Activated CD4-positive, alpha-beta T cell treated with anti-CD3 and anti-CD28 coated beads, Interleukin-2, amount 10 ng/mL, durations not matched to agents 7 days and 5 days (primary cell): Measurements from ENCODE around the gene FHOD3. TPM values are rescaled to one million over a fixed set of nuclear protein-coding genes. Genes with fewer than 3 reads are reported as not detected.
"Not testable (repeated sequence)": the region's sequence is repeated elsewhere in the genome, so short reads cannot be mapped to it uniquely, and the experiment has no call there.

Source experiments
- CTCF ChIA-PET: fragments of 350-600 bp; sonication (Branson Sonifier 250); formaldehyde crosslinking; loops from one replicate; lab custom pipeline; 2021; ENCODE audit warnings: antibody characterized with exemption; lab: Charles Lee
- POLR2A ChIA-PET: fragments of 350-600 bp; sonication (Branson Sonifier 250); formaldehyde crosslinking; loops from one replicate; lab custom pipeline; 2021; ENCODE audit warnings: antibody characterized with exemption; lab: Charles Lee
- DNase-seq: peaks from one replicate; pipeline ENCODE4 v3.0.0-alpha.2; 2020
- H3K27ac Mint-ChIP-seq: one replicate; pipeline ENCODE4 v1.8.0; 2021; ENCODE audit warnings: mild to moderate bottlenecking, moderate library complexity, mixed read lengths
- H3K27me3 Mint-ChIP-seq: one replicate; pipeline ENCODE4 v1.8.0; 2021; ENCODE audit warnings: mixed read lengths
- H3K36me3 Mint-ChIP-seq: one replicate; pipeline ENCODE4 v1.8.0; 2021; ENCODE audit warnings: low read depth, mixed read lengths
- H3K4me1 Mint-ChIP-seq: one replicate; pipeline ENCODE4 v1.8.0; 2021; ENCODE audit warnings: mixed read lengths
- H3K4me3 Mint-ChIP-seq: one replicate; pipeline ENCODE4 v1.8.0; 2021; ENCODE audit warnings: mild to moderate bottlenecking, moderate library complexity, mixed read lengths
- H3K9me3 Mint-ChIP-seq: one replicate; pipeline ENCODE4 v1.8.0; 2021; ENCODE audit warnings: mixed read lengths
- total RNA-seq, 2 experiments: library from RNA; stranded (reverse); gene quantifications; one replicate each; pipeline ENCODE4 v1.2.3, GENCODE V29; 2021

Gene FHOD3
- total RNA-seq, 2 experiments from 2014 or later, result not detected

- ChIA-PET CTCF (no interaction called here), POLR2A (no interaction called here)
- no peak overlapping the region for H3K27ac Mint-ChIP-seq
- no peaks in the 10 kb centered on the region for H3K36me3 Mint-ChIP-seq
- no peak overlapping the region for H3K4me3 Mint-ChIP-seq
- no peaks in the 10 kb centered on the region for H3K9me3 Mint-ChIP-seq
- peaks cover 17% of the 10 kb centered on the region for H3K27me3 Mint-ChIP-seq
- DNase-seq, result no peak
- no peaks in the 10 kb centered on the region for H3K4me1 Mint-ChIP-seq
Measured at GRCh38 chr18:36349552-36349951, 52.0 kb downstream of the FHOD3 start.

GRCh38 chr18:36350251-36350651 lies 52.7 kb downstream of the FHOD3 start:
- H3K36me3 Mint-ChIP-seq, result no peaks in the 10 kb centered on the region
- no peak overlapping the region for H3K27ac Mint-ChIP-seq
- peaks cover 17% of the 10 kb centered on the region for H3K27me3 Mint-ChIP-seq
- H3K4me3 Mint-ChIP-seq, result no peak overlapping the region
- H3K4me1 Mint-ChIP-seq, result no peaks in the 10 kb centered on the region
- ChIA-PET POLR2A (no interaction called here), CTCF (no interaction called here)
- DNase-seq, result no peak
- no peaks in the 10 kb centered on the region for H3K9me3 Mint-ChIP-seq

- Mint-ChIP-seq H3K27ac (no peak overlapping the region), H3K4me1 (no peaks in the 10 kb centered on the region), H3K9me3 (no peaks in the 10 kb centered on the region), H3K36me3 (no peaks in the 10 kb centered on the region), H3K4me3 (no peak overlapping the region), H3K27me3 (peaks cover 17% of the 10 kb centered on the region)
- ChIA-PET POLR2A (no interaction called here), CTCF (no interaction called here)
- DNase-seq, result no peak
Measured at GRCh38 chr18:36350839-36351469, 53.4 kb downstream of the FHOD3 start.

- H3K9me3 Mint-ChIP-seq, result no peaks in the 10 kb centered on the region
- H3K27ac Mint-ChIP-seq, result no peak overlapping the region
- peaks cover 11% of the 10 kb centered on the region for H3K27me3 Mint-ChIP-seq
- no peak overlapping the region for H3K4me3 Mint-ChIP-seq
- H3K36me3 Mint-ChIP-seq, result no peaks in the 10 kb centered on the region
- H3K4me1 Mint-ChIP-seq, result no peaks in the 10 kb centered on the region
- POLR2A ChIA-PET, result no interaction called here
- DNase-seq, result no peak
- CTCF ChIA-PET, result no interaction called here
Measured at GRCh38 chr18:36352384-36352783, 54.9 kb downstream of the FHOD3 start.

GRCh38 chr18:36354989-36355388 lies 57.5 kb downstream of the FHOD3 start:
- H3K9me3 Mint-ChIP-seq, result no peaks in the 10 kb centered on the region
- H3K4me3 Mint-ChIP-seq, result no peak overlapping the region
- CTCF ChIA-PET, result no interaction called here
- H3K27ac Mint-ChIP-seq, result no peak overlapping the region
- no peaks in the 10 kb centered on the region for H3K4me1 Mint-ChIP-seq
- POLR2A ChIA-PET, result no interaction called here
- no peaks in the 10 kb centered on the region for H3K36me3 Mint-ChIP-seq
- peaks cover 11% of the 10 kb centered on the region for H3K27me3 Mint-ChIP-seq
- DNase-seq, result no peak

- POLR2A ChIA-PET, result no interaction called here
- no peak overlapping the region for H3K4me3 Mint-ChIP-seq
- peaks cover 11% of the 10 kb centered on the region for H3K27me3 Mint-ChIP-seq
- CTCF ChIA-PET, result no interaction called here
- H3K4me1 Mint-ChIP-seq, result no peaks in the 10 kb centered on the region
- DNase-seq, result no peak
- H3K27ac Mint-ChIP-seq, result no peak overlapping the region
- H3K36me3 Mint-ChIP-seq, result no peaks in the 10 kb centered on the region
- no peaks in the 10 kb centered on the region for H3K9me3 Mint-ChIP-seq
Measured at GRCh38 chr18:36355511-36355910, 58.0 kb downstream of the FHOD3 start.

- H3K27me3 Mint-ChIP-seq, DNase-seq, H3K36me3 Mint-ChIP-seq, H3K4me1 Mint-ChIP-seq, H3K4me3 Mint-ChIP-seq, POLR2A ChIA-PET, H3K9me3 Mint-ChIP-seq, CTCF ChIA-PET, H3K27ac Mint-ChIP-seq: not testable (repeated sequence)
Measured at GRCh38 chr18:36356741-36357140, 59.2 kb downstream of the FHOD3 start.

- H3K9me3 Mint-ChIP-seq, result no peaks in the 10 kb centered on the region
- ChIA-PET POLR2A (no interaction called here), CTCF (no interaction called here)
- no peak overlapping the region for H3K4me3 Mint-ChIP-seq
- no peak overlapping the region for H3K27ac Mint-ChIP-seq
- H3K36me3 Mint-ChIP-seq, result no peaks in the 10 kb centered on the region
- no peak for DNase-seq
- no peaks in the 10 kb centered on the region for H3K4me1 Mint-ChIP-seq
- no peaks in the 10 kb centered on the region for H3K27me3 Mint-ChIP-seq
Measured at GRCh38 chr18:36358141-36358540, 60.6 kb downstream of the FHOD3 start.

GRCh38 chr18:36360256-36360909 lies 62.9 kb downstream of the FHOD3 start:
- no peaks in the 10 kb centered on the region for H3K4me1 Mint-ChIP-seq
- H3K27me3 Mint-ChIP-seq, result no peaks in the 10 kb centered on the region
- no peaks in the 10 kb centered on the region for H3K9me3 Mint-ChIP-seq
- ChIA-PET POLR2A (no interaction called here), CTCF (no interaction called here)
- no peak overlapping the region for H3K27ac Mint-ChIP-seq
- no peaks in the 10 kb centered on the region for H3K36me3 Mint-ChIP-seq
- DNase-seq, result no peak
- H3K4me3 Mint-ChIP-seq, result no peak overlapping the region

GRCh38 chr18:36364911-36365624 lies 67.6 kb downstream of the FHOD3 start:
- CTCF ChIA-PET, result no interaction called here
- Mint-ChIP-seq H3K9me3 (no peaks in the 10 kb centered on the region), H3K36me3 (no peaks in the 10 kb centered on the region)

GRCh38 chr18:36365836-36366775 lies 68.6 kb downstream of the FHOD3 start:
- no peak for DNase-seq
- Mint-ChIP-seq H3K4me3 (no peak overlapping the region), H3K36me3 (no peaks in the 10 kb centered on the region), H3K4me1 (no peaks in the 10 kb centered on the region), H3K9me3 (no peaks in the 10 kb centered on the region), H3K27me3 (peaks cover under 1% of the 10 kb centered on the region), H3K27ac (no peak overlapping the region)
- ChIA-PET POLR2A (no interaction called here), CTCF (no interaction called here)

More at GRCh38 chr18:36364911-36365624, 67.6 kb downstream of the FHOD3 start:
- Mint-ChIP-seq H3K27me3 (no peaks in the 10 kb centered on the region), H3K4me3 (no peak overlapping the region), H3K4me1 (no peaks in the 10 kb centered on the region), H3K27ac (no peak overlapping the region)
- POLR2A ChIA-PET, result no interaction called here
- DNase-seq, result no peak

GRCh38 chr18:36366994-36367839 lies 69.7 kb downstream of the FHOD3 start:
- DNase-seq, result no peak
- ChIA-PET POLR2A (no interaction called here), CTCF (no interaction called here)
- H3K27me3 Mint-ChIP-seq, result peaks cover 10% of the 10 kb centered on the region
- no peak overlapping the region for H3K4me3 Mint-ChIP-seq
- no peaks in the 10 kb centered on the region for H3K4me1 Mint-ChIP-seq
- H3K9me3 Mint-ChIP-seq, result no peaks in the 10 kb centered on the region
- no peak overlapping the region for H3K27ac Mint-ChIP-seq
- no peaks in the 10 kb centered on the region for H3K36me3 Mint-ChIP-seq
